Measurements from ENCODE around the gene LINC01488.

DNA sequence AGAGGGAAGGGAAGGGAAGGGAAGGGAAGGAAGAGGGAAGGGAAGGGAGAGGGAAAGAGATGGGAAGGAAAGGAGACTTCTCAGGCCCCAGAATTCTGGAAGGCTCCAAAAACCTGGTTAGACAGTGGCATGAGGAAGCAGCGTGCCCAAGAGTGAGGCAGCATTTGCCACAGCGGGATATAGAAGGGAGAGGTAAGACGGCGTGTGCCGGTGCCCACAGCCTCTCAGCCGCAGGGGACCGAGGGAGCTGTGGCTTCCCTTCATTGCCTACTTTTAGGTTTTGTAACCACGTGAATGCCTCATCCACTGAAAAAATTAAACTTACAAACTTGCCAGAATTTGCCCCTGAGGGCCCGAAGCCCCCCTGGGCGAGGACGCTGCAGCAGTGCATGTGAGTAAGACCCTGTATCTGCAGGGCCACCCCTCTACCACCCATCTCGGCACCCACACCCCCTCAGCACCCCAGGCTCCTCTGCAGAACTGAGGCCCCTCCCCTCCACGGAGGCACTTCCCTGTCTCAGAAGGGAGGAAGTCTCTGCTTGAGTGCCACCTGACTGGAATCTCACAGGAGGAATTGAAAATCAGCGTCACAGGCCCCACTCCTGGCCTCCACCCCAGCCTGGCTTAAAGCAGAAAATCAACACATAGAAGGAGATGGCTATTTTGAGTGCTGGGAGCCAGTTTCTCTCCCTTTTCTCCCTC lies 58.1 kb downstream of the LINC01488 start:
- TF ChIP-seq, protein P1, sequence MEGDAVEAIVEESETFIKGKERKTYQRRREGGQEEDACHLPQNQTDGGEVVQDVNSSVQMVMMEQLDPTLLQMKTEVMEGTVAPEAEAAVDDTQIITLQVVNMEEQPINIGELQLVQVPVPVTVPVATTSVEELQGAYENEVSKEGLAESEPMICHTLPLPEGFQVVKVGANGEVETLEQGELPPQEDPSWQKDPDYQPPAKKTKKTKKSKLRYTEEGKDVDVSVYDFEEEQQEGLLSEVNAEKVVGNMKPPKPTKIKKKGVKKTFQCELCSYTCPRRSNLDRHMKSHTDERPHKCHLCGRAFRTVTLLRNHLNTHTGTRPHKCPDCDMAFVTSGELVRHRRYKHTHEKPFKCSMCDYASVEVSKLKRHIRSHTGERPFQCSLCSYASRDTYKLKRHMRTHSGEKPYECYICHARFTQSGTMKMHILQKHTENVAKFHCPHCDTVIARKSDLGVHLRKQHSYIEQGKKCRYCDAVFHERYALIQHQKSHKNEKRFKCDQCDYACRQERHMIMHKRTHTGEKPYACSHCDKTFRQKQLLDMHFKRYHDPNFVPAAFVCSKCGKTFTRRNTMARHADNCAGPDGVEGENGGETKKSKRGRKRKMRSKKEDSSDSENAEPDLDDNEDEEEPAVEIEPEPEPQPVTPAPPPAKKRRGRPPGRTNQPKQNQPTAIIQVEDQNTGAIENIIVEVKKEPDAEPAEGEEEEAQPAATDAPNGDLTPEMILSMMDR (IDR thresholded peaks at IDR 0.05) = no peak
- TF ChIP-seq POLR2A (IDR thresholded peaks at IDR 0.05) = no peak
- TF ChIP-seq POLR2AphosphoS5 (IDR thresholded peaks at IDR 0.05) = no peak

Measured in breast epithelium (tissue), 3 donors.